Chondrocyte (in vitro differentiated cells): ENCODE measurements around the gene MCC. TPM values are rescaled to one million over a fixed set of nuclear protein-coding genes. Genes with fewer than 3 reads are reported as not detected.

Experiments
- DNase-seq: peaks from one replicate; pipeline ENCODE4 v3.0.0; 2021; ENCODE audit warnings: mixed read lengths, low spot score
- H3K27ac Mint-ChIP-seq: one replicate; pipeline ENCODE4 v1.8.0; 2021; ENCODE audit warnings: mild to moderate bottlenecking, moderate library complexity, mixed read lengths; ENCODE audit not compliant: unreplicated experiment
- H3K27me3 Mint-ChIP-seq: 2 replicates; pipeline ENCODE4 v1.8.0; 2021; ENCODE audit warnings: low read depth, mixed read lengths
- H3K36me3 Mint-ChIP-seq: 2 replicates; pipeline ENCODE4 v1.8.0; 2021; ENCODE audit warnings: low read depth, mixed read lengths
- H3K4me1 Mint-ChIP-seq: 2 replicates; pipeline ENCODE4 v1.8.0; 2021; ENCODE audit warnings: low read depth, mild to moderate bottlenecking, mixed read lengths
- H3K4me3 Mint-ChIP-seq: one replicate; pipeline ENCODE4 v1.8.0; 2021; ENCODE audit warnings: mild to moderate bottlenecking, moderate library complexity, mixed read lengths; ENCODE audit not compliant: unreplicated experiment
- H3K9me3 Mint-ChIP-seq: 2 replicates; pipeline ENCODE4 v1.8.0; 2021; ENCODE audit warnings: low read depth, mixed read lengths
- total RNA-seq: library from RNA; stranded (reverse); gene quantifications from 3 replicates; pipeline ENCODE4 v1.2.1, GENCODE V29; 2021
- TF ChIP-seq, protein P1 (sequence below): fragments of 200-600 bp; sonication (generic); IDR thresholded peaks from 2 replicates; pipeline ENCODE4 v1.5.0; 2021; ENCODE audit warnings: antibody characterized with exemption, mild to moderate bottlenecking, moderate library complexity

MCC gene
- total RNA-seq, 1 donor from 2014 or later = 15.0 TPM

- peaks cover 8% of the 10 kb centered on the region for H3K36me3 Mint-ChIP-seq
- no peak overlapping the region for H3K27ac Mint-ChIP-seq
- TF ChIP-seq, protein P1, sequence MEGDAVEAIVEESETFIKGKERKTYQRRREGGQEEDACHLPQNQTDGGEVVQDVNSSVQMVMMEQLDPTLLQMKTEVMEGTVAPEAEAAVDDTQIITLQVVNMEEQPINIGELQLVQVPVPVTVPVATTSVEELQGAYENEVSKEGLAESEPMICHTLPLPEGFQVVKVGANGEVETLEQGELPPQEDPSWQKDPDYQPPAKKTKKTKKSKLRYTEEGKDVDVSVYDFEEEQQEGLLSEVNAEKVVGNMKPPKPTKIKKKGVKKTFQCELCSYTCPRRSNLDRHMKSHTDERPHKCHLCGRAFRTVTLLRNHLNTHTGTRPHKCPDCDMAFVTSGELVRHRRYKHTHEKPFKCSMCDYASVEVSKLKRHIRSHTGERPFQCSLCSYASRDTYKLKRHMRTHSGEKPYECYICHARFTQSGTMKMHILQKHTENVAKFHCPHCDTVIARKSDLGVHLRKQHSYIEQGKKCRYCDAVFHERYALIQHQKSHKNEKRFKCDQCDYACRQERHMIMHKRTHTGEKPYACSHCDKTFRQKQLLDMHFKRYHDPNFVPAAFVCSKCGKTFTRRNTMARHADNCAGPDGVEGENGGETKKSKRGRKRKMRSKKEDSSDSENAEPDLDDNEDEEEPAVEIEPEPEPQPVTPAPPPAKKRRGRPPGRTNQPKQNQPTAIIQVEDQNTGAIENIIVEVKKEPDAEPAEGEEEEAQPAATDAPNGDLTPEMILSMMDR = no peak
- no peaks in the 10 kb centered on the region for H3K9me3 Mint-ChIP-seq
- H3K4me3 Mint-ChIP-seq = no peak overlapping the region
- H3K27me3 Mint-ChIP-seq = no peaks in the 10 kb centered on the region
- no peak for DNase-seq
- H3K4me1 Mint-ChIP-seq = peaks cover 20% of the 10 kb centered on the region
Observed at GRCh38 chr5:113065626-113066025, 422.6 kb downstream of the MCC start.

DNA sequence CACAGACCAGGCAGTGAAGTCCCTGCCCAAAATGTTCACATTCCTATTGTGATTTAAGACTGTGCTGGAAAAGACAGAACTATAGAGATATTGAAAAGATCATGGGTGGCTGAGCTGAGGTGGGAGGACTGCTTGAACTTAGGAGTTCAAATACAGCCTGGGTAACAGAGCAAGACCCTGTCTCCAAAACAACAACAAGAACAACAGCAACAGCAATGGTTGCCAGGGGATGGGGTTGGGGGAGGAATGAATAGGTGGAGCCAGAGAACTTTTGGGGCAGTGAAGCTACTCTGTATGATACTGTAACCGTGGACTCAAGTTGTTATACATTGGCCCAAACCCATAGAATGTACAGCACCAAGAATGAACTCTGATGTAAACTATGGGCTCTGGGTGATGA lies 423.4 kb downstream of the MCC start:
- Mint-ChIP-seq H3K27me3 (no peaks in the 10 kb centered on the region), H3K36me3 (peaks cover 8% of the 10 kb centered on the region), H3K27ac (no peak overlapping the region), H3K4me1 (peaks cover 20% of the 10 kb centered on the region), H3K4me3 (no peak overlapping the region), H3K9me3 (no peaks in the 10 kb centered on the region)
- no peak for DNase-seq
- TF ChIP-seq, protein P1 = no peak

DNA sequence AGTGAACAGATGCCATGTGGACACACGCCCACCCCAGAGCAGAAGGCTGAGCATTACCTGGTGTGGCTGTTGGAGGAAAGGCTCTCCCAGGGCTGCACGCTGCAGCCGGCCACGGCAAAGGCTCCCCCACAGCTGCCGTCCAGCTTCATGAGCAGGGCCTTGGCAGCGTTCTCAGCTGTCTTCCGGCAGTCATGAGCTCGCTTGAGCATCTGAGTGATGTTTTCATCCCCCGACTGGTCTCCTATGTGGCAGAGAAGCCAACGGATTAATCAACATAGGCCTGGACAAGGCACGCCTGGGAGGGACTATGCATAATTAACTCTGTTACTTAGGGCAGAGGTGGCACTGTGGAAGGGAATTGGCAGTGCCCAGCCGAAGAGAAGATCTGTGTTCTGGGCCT lies 424.3 kb downstream of the MCC start:
- DNase-seq = no peak
- TF ChIP-seq, protein P1 = no peak
- Mint-ChIP-seq H3K27me3 (no peaks in the 10 kb centered on the region), H3K36me3 (peaks cover 8% of the 10 kb centered on the region), H3K4me1 (peaks cover 27% of the 10 kb centered on the region), H3K4me3 (no peak overlapping the region), H3K9me3 (no peaks in the 10 kb centered on the region), H3K27ac (no peak overlapping the region)

GRCh38 chr5:113062869-113063508 lies 425.3 kb downstream of the MCC start:
- TF ChIP-seq, protein P1 = no peak
- Mint-ChIP-seq H3K4me3 (no peak overlapping the region), H3K4me1 (peaks cover 27% of the 10 kb centered on the region), H3K36me3 (peaks cover 8% of the 10 kb centered on the region), H3K9me3 (no peaks in the 10 kb centered on the region), H3K27ac (peak overlapping the region; percentile 95), H3K27me3 (no peaks in the 10 kb centered on the region)
- DNase-seq = no peak

DNA sequence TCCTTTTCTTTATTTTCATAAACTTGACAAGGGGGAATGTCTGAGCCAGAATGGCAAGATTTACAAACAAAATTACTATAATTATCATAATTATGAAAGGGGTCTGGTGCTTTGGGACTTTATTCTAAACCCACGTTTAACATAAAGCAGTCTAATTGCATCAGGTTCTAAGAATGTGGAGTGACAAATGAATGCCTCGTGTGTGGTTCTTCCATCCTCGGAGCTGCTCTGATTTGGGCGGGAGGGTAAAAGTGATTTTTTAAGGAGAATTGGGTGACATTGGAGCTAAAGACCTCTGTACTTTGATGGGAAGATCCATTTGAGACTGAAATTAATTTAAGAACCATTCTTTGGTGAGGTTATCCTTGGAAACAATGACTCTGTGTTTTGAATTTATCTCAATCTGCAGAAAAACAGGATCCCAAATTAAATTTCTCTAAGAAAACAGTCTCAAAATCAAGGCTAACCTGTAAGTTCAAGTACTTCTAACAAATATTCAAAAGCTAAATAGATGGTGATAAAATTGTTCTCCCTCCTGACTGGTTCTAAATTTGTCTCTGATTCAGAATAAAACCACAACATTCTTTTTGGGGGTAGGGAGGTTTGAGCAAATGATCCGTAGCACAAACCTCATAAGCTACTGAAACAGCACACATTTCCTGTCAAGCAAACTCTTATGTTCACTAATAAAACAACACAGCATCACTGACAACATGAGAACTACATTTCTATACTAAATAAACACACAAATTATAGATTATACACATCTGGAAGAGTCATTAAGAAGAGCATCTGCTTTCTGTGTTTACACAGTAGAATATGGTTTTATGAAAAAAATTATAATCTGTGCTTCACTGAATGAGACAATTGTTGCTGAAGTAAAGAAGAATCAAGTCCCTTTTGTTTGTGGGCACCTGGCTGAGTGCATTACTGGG lies 426.1 kb downstream of the MCC start:
- no peak for DNase-seq
- Mint-ChIP-seq H3K27ac (peak overlapping the region; percentile 95), H3K27me3 (no peaks in the 10 kb centered on the region), H3K9me3 (no peaks in the 10 kb centered on the region), H3K4me3 (peak overlapping the region; percentile 28), H3K4me1 (peaks cover 27% of the 10 kb centered on the region), H3K36me3 (peaks cover 7% of the 10 kb centered on the region)
- TF ChIP-seq, protein P1 = no peak
